ENCODE data around the gene SLC2A11. TPM values are rescaled to one million over a fixed set of nuclear protein-coding genes. Genes with fewer than 3 reads are reported as not detected.

Gene SLC2A11
- 10 to 100 TPM in 1 of 2 donors, 1 to 10 TPM in 1; 6.8 to 12.5 TPM for total RNA-seq

- Mint-ChIP-seq H3K36me3 (no peaks in the 10 kb centered on the region), H3K4me1 (ENCODE audit: low read depth in 2 of 2) (peaks cover 21 to 22% of the 10 kb centered on the region in 2 donors), H3K27me3 (no peaks in the 10 kb centered on the region), H3K4me3 (peak within 1 kb of the TSS; percentile 92), H3K9me3 (no peaks in the 10 kb centered on the region), H3K27ac (peak within 1 kb of the TSS; percentile 83 to 91)
- peak; percentile 98 for DNase-seq (ENCODE audit: low spot score)
- peak; percentile 98 for ATAC-seq
These were observed at the start of gene SLC2A11 for GRCh38 chr22:23857606-23858483. TSS of gene SLC2A11 (plus strand) at chr22:23857875. CDS start at chr22:23858000, 125 bp downstream.

GRCh38 chr22:23812378-23812777 lies 45.3 kb upstream of the SLC2A11 start:
- Mint-ChIP-seq H3K9me3 (no peaks in the 10 kb centered on the region), H3K27ac (no peak overlapping the region), H3K4me1 (ENCODE audit: low read depth in 2 of 2) (no peaks in the 10 kb centered on the region), H3K36me3 (peaks cover 7% of the 10 kb centered on the region), H3K4me3 (no peak overlapping the region), H3K27me3 (no peaks in the 10 kb centered on the region)
- DNase-seq (ENCODE audit: low spot score) (no peak), ATAC-seq (no peak)

- Mint-ChIP-seq H3K36me3 (peaks cover 7% of the 10 kb centered on the region), H3K4me1 (ENCODE audit: low read depth in 2 of 2) (peaks cover 3 to 9% of the 10 kb centered on the region in 2 donors), H3K4me3 (no peak overlapping the region), H3K27ac (no peak overlapping the region), H3K27me3 (no peaks in the 10 kb centered on the region), H3K9me3 (no peaks in the 10 kb centered on the region)
- ATAC-seq (no peak), DNase-seq (ENCODE audit: low spot score) (no peak)
These were observed 42.0 kb upstream of the SLC2A11 start for GRCh38 chr22:23815541-23816155.

GRCh38 chr22:23816156-23816976 lies 41.3 kb upstream of the SLC2A11 start:
- Mint-ChIP-seq H3K4me3 (no peak overlapping the region), H3K27ac (no peak overlapping the region), H3K36me3 (peaks cover 4% of the 10 kb centered on the region), H3K9me3 (no peaks in the 10 kb centered on the region), H3K27me3 (no peaks in the 10 kb centered on the region), H3K4me1 (ENCODE audit: low read depth in 2 of 2) (peaks cover 5 to 10% of the 10 kb centered on the region in 2 donors)
- ATAC-seq (no peak), DNase-seq (ENCODE audit: low spot score) (no peak)

- no peak for DNase-seq (ENCODE audit: low spot score)
- Mint-ChIP-seq H3K4me3 (no peak overlapping the region), H3K27ac (no peak overlapping the region), H3K9me3 (no peaks in the 10 kb centered on the region), H3K27me3 (no peaks in the 10 kb centered on the region), H3K36me3 (no peaks in the 10 kb centered on the region), H3K4me1 (ENCODE audit: low read depth in 2 of 2) (peaks cover 5 to 10% of the 10 kb centered on the region in 2 donors)
- no peak for ATAC-seq
These were observed 40.5 kb upstream of the SLC2A11 start for GRCh38 chr22:23817146-23817545.

- Mint-ChIP-seq H3K36me3 (no peaks in the 10 kb centered on the region), H3K4me1 (ENCODE audit: low read depth in 2 of 2) (peaks cover 8 to 10% of the 10 kb centered on the region in 2 donors), H3K27me3 (no peaks in the 10 kb centered on the region), H3K4me3 (no peak overlapping the region), H3K27ac (no peak overlapping the region), H3K9me3 (no peaks in the 10 kb centered on the region)
- DNase-seq (ENCODE audit: low spot score) (no peak), ATAC-seq (no peak)
These were observed 39.1 kb upstream of the SLC2A11 start for GRCh38 chr22:23818541-23818940.

- peak; percentile 61 to 81 for ATAC-seq
- no peak for DNase-seq (ENCODE audit: low spot score)
- Mint-ChIP-seq H3K9me3 (no peaks in the 10 kb centered on the region), H3K4me1 (ENCODE audit: low read depth in 2 of 2) (peaks cover 10 to 12% of the 10 kb centered on the region in 2 donors), H3K4me3 (peak overlapping the region; percentile 47), H3K36me3 (no peaks in the 10 kb centered on the region), H3K27me3 (no peaks in the 10 kb centered on the region), H3K27ac (peak overlapping the region; percentile 57 to 63)
These were observed 36.9 kb upstream of the SLC2A11 start for GRCh38 chr22:23820748-23821211.

GRCh38 chr22:23822101-23822671 lies 35.5 kb upstream of the SLC2A11 start:
- Mint-ChIP-seq H3K36me3 (no peaks in the 10 kb centered on the region), H3K27me3 (no peaks in the 10 kb centered on the region), H3K27ac (peak overlapping the region; percentile 58 to 60), H3K4me1 (ENCODE audit: low read depth in 2 of 2) (peaks cover 10 to 12% of the 10 kb centered on the region in 2 donors), H3K4me3 (no peak overlapping the region), H3K9me3 (no peaks in the 10 kb centered on the region)
- no peak for DNase-seq (ENCODE audit: low spot score)
- no peak for ATAC-seq

GRCh38 chr22:23823331-23823791 lies 34.3 kb upstream of the SLC2A11 start:
- no peak for ATAC-seq
- H3K4me1 Mint-ChIP-seq (ENCODE audit: low read depth in 2 of 2): peaks cover 10 to 12% of the 10 kb centered on the region in 2 donors
- H3K36me3 Mint-ChIP-seq: no peaks in the 10 kb centered on the region
- H3K27ac Mint-ChIP-seq: peak overlapping the region in 1 of 2 donors; percentile 60
- no peaks in the 10 kb centered on the region for H3K9me3 Mint-ChIP-seq
- no peak overlapping the region for H3K4me3 Mint-ChIP-seq
- no peak for DNase-seq (ENCODE audit: low spot score)
- no peaks in the 10 kb centered on the region for H3K27me3 Mint-ChIP-seq

- no peaks in the 10 kb centered on the region for H3K27me3 Mint-ChIP-seq
- no peaks in the 10 kb centered on the region for H3K36me3 Mint-ChIP-seq
- H3K4me1 Mint-ChIP-seq (ENCODE audit: low read depth in 2 of 2): peaks cover 15 to 17% of the 10 kb centered on the region in 2 donors
- DNase-seq (ENCODE audit: low spot score): no peak
- H3K27ac Mint-ChIP-seq: no peak overlapping the region
- no peak overlapping the region for H3K4me3 Mint-ChIP-seq
- ATAC-seq: no peak
- no peaks in the 10 kb centered on the region for H3K9me3 Mint-ChIP-seq
These were observed 33.0 kb upstream of the SLC2A11 start for GRCh38 chr22:23824476-23825245.

- no peak for ATAC-seq
- Mint-ChIP-seq H3K36me3 (no peaks in the 10 kb centered on the region), H3K4me1 (ENCODE audit: low read depth in 2 of 2) (peaks cover 9 to 19% of the 10 kb centered on the region in 2 donors), H3K9me3 (no peaks in the 10 kb centered on the region), H3K27me3 (no peaks in the 10 kb centered on the region), H3K27ac (no peak overlapping the region), H3K4me3 (no peak overlapping the region)
- DNase-seq (ENCODE audit: low spot score): no peak
These were observed 32.3 kb upstream of the SLC2A11 start for GRCh38 chr22:23825246-23825905.
